Gastroesophageal sphincter (tissue), 3 donors: ENCODE data around the gene FAM193A.
"Not testable (repeated sequence)": the region's sequence is repeated elsewhere in the genome, so short reads cannot be mapped to it uniquely, and the experiment has no call there.

Experiments used
- CTCF ChIP-seq, 4 experiments: fragments of 200-600 bp in 2 of 4; fragments of 450-650 bp in 2 of 4; sonication (generic) in 1 of 4; IDR thresholded peaks; one replicate each; pipeline ENCODE4 v1.5.1; 2017 to 2019; ENCODE audit warnings: antibody characterized with exemption in 4 of 4, mild to moderate bottlenecking in 2 of 4, moderate library complexity in 2 of 4
- POLR2A ChIP-seq, 2 donors: fragments of 450-650 bp; IDR thresholded peaks; one replicate each; pipeline ENCODE4 v1.6.1; 2017; ENCODE audit warnings: antibody characterized with exemption in 2 of 2, mild to moderate bottlenecking in 2 of 2, moderate library complexity in 1 of 2

GRCh38 chr4:2514944-2515343 is 21.5 kb upstream of the FAM193A start:
- TF ChIP-seq CTCF, POLR2A (IDR thresholded peaks at IDR 0.05): not testable (repeated sequence)
